HuH-7 (cell line): Measurements from ENCODE around the gene PUM1.

Experiments
- DNase-seq: peaks from one replicate; pipeline ENCODE4 v3.0.0; 2011; ENCODE audit warnings: low spot score

Gene PUM1

DNA sequence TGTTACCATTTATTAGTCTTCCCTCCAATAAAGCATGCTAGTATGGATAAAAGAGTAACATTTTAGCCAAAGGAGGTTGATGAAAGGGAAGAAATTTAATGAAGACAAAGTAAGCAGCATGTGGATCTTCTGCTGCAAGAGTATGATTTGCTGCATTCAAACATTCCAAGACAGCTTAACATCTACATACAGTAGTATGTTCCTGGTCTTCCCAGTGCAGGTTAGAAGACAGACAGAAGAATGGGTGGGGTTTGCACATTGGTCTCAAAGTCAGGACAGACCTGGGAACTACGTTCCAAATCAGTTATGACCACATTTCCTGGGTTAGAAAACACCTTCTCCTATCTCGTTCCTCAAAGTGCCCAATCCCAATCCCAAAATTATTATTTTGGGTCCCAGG, 43.3 kb downstream of the PUM1 start:
- DNase-seq, result no peak

DNA sequence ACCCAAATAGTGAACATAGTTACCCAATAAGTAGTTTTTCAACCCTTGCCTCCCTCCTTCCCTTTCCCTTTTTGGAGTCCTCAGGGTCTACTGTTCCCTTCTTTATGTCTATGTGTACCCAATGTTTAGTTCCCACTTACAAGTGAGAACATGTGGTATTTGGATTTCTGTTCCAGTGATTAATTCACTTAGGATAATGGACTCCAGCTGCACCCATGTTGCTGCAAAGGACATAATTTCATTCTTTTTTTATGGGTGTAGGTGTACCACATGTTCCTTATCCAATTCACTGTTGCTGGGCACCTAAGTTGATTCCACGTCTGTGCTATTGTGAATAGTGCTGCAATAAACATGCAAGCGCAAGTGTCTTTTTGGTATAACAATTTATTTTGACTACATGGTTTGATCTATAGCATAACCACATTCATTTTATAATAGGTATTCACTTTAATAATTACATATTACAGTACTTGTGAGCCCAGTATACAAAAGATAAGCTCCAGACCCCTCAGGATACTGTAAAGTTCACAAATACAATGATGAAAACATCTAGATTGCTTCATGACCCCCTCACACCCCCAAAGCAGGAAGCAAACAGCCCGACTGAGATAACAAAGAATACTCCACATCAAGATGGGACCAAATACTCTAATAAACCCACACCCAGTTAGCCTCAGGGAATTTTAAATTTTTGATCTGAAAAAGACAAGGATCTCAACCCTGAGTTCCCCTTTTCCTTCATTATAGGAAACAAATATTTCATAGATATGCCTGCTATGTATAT, 45.3 kb downstream of the PUM1 start:
- no peak for DNase-seq

DNA sequence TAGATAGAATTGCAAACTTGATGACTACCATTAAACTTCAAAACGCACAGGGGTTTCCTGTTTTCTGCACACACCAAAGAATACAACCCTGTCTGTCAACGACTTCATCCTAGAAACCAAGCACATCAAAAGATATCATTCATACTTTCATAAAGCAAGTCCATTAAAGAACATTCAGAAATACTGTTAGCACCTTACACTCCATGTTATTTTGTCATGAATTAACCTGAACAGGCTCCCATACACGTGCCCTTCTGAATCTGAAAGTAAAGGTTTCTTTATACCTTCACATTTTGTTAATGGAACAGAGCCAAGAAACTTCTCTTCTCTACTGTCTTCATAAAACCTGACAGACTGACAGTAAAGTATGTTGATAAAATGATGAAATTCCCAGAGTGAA, 46.1 kb downstream of the PUM1 start:
- DNase-seq, result no peak

DNA sequence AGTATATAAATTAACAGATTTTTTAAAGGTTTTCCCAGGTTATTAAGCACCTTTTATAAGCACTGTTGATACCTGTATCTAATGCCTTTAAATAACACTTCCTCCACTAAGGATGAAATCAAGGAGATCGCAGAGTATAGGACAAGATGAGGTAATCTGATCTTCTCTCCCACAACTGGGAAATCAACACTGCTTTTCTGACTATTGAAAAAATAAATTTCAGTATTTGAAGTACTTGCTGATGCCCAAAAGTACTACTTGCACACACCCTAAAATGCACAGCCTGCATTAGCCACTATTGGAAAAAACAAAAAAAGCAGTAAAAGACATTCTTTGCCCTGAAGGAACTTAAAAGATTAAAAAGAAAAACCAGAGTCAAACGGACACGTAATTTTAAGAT, 48.6 kb downstream of the PUM1 start:
- no peak for DNase-seq

DNA sequence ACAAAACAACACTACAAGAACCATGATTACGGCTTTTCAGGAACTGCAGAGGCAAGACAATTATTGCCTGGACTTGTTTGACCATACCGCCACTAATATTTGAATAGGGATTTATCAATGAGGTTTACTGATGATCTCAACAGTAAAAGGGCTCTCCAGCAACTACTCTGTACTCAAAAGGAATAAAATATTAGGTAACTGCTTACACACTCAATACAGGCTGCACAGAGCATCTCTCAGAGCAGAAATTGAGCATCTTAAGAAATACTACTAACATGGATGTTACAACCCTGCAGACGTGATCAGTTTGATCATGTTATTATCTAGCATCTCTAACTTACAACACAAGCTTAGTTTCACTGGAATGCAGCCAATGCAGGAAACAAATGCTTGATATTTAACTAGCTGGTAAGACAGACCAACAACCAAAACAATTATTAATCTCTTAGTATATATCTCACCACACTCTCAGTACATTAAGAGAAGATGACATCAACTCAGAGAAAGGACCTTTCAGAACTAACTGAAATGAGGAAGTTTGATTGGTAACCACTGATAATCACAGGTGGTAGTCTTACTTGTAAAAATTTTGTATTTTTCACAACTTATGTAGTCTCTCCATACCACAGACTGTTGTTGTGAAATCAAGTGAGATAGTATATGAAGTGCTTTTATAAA, 52.2 kb downstream of the PUM1 start:
- DNase-seq, result no peak

DNA sequence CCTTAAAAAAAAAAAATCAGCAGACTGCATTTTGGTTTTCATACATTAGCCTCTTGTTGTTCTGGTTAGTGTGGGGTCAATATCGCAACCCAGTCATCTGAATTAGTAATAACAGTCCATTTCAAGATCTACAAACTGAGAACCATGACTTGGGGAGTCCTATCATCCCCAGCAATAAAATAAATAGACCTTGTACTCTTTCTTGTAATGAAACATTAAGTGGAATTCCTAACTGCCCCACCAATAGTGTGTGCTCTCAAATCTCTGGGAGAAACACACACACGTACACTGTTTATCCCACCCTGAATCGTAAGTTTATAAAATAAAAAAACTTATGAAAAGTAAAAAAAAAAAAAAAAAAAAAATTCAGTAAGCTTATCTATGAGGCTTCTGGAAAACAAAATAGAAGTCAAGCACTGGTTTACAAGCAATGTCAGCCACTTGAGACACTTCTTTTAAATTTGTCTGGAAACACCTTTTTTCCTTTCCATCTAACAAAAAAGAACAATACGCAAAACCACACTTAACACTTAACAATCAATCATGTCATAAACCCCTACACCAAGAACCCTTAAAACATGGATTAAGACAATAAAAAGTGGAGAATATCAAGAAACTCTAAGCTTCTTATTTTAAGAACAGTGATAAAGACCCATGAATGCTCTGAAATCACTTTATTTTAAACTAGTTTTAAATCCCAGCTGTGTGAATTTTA, 53.1 kb downstream of the PUM1 start:
- DNase-seq, result no peak

DNA sequence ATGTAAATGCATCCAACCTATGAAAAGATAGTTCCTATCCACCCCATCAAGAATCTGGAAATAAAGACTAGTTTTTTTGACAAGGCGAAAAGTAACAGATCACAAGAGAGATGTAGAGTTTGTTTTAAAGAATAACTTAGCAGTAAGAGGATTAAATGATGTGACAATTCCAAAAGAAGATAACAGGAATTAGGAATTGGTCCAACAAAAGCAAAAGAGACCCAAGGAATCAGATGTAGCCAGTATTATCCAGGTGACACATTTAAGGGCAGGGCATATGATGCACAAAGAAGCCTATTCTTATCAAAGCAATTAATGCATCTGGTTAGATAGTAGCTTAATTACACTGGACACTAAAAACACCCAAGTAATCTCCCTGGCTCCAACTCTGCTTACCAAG, 53.8 kb downstream of the PUM1 start:
- DNase-seq, result no peak

DNA sequence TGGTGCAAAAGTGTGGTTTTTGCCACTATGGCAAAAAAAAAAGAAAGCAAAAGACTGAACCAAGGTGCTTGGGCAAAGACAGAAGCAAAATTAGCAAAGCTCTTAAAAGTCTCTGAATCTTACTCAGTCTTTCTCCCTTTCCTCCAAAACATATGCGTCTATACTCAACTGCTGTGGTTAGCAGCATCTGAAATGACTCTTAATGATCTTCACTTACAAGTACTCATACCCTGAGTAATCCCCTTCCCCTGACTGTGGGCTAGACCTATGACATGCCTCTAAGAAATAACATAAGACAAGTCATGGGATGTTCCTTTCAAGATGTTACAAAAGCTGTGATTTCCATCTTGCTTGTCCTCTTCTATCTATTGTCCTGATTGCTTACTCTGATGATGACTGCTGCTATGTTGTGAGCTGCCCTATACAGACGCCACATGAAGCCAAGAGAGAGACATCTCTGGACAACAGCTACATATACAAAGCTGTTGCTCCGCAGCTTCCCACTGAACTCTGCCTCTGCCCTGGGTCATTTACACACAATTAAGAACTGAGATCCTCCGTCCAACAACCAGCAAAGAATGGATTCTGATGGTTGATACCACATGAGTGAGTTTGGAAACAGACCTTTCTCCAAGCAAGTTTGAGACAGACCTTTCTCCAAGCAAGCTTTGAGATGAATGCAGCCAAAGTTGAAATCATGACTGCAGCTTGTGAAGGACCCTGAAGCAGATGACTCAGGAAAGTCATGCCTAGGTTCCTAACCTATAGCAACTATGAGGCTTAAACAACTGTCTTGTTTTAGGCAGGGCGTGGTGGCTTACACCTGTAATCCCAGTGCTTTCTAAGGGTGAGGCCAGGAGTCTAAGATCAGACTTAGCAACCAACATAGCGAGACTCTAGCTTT, 55.2 kb downstream of the PUM1 start:
- no peak for DNase-seq

DNA sequence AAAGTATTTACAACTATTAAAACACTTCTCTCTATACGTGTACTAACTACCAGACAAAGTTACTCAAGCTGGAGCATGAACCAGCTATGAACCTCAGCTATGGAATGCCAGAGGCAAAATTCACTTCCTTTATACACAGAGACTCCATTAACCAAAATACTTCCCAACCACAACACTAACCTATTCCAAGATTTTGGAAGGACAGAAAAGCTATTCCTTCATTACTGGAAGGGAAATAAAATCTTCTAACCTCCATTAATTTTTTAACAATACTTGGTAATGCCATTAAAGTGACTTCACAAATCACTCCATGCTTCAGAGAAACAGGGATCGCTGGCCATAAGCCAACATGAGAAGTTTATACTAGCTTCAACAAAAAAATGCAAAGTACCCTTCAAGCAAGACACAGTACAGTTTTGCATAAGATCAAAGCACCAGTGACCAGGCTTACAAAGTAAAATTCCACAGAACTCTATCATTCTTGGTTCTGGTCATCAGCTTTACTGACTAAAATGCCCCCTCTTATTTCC, 58.0 kb downstream of the PUM1 start:
- DNase-seq, result no peak

DNA sequence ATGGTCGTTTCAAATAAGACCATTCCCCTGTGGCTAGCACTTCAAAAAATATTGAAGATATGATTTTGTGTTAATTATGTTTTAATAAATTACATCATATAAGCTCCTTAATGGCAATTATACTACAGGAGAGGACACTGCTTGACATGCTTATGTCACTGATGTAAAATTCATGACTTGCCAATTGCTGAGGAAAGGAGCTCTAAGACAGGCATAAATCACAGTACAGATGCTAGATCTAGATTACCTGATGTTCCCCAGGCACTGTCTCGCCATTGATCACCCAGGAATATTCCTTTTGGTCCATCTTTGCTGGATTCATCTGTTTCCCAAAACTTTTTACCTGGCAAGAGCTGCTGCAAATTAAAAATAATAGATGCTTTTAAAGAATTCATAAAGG, 58.8 kb downstream of the PUM1 start:
- no peak for DNase-seq

DNA sequence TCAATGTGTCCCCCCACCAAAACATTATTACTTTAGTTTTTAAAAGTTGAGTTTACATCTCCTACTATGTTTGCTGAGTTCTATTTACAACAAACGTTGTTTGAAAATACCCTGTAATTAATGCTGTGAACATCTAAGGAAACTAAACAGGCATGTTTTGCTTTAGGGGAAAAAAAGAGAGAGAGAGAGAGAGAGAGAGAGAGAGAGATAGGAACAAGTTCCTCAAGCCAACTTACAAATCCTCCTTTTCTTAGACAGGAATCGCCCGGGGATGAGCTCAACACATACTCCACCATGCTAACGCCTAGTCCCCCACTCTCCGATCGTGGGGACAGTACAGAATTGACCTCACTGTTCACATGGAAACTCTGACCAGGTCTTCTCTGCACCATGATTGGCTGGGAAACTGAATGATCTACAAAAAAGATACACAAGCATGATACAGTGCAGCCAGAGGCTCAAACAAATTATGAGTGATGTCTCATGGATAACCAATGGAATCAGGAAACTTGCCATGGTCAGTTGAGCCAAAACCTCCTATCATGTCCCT, 59.8 kb downstream of the PUM1 start:
- no peak for DNase-seq

DNA sequence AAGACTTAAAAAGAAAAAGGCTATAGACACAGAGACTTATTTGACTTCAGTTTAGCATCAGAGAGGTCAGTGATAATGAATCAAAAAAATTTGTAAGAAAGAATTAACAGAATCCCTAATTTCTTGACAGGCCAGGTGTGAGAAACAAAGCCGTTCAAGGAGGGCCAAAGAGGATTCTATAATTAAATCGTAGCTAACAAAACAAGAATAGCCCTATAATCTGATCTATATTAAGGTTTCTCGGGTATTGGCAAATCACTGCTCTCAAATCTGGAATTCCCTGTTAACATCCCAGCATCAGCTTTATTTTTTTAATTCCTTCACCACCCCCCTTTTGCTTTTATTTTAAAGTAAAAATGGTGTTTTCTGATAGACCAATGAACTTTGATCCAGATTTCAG, 60.3 kb downstream of the PUM1 start:
- DNase-seq, result no peak

DNA sequence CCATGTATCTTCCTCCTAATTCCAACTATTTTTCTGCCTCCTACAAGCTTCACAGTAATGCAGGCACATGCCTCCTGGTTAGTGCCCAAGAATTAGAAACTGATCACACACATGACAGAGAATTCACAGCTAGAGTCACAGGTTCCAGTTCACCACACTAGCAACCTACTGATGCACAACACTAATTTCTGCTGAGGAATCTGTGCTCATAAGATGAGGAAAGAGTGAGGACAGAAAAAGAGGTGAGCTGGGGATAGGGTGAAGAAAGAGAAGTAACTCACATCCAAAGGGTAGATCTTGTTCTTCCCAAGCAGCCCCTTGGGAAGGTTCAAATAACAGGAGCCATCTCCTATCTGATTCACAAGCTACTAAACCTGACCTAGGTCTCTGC, 61.3 kb downstream of the PUM1 start:
- DNase-seq, result no peak

DNA sequence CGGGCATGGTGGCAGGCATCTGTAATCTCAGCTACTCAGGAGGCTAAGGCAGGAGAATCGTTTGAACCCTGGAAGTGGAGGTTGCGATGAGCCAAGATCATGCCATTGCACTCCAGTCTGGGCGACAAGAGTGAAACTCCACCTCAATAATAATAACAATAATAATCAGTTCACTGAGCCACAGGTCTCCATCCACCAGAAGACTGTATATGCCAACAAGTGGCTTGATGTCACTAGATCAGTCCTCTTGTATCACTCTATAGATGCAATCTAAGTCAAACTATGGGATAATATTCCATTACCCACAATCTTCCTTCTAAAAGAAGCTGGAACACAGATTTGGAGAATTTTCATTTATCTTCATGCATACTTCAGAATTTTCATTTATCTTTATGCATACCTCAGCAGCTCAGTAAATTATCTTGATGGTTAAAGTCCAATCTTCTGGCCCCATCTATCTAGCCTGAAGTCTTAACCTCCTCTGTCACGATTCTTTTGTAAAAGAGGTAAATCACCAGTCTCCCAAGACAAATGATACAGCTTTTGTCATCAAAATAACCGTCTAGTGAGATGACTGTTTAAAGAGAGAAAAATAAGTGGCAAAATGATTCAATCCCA, 61.8 kb downstream of the PUM1 start:
- DNase-seq, result no peak

DNA sequence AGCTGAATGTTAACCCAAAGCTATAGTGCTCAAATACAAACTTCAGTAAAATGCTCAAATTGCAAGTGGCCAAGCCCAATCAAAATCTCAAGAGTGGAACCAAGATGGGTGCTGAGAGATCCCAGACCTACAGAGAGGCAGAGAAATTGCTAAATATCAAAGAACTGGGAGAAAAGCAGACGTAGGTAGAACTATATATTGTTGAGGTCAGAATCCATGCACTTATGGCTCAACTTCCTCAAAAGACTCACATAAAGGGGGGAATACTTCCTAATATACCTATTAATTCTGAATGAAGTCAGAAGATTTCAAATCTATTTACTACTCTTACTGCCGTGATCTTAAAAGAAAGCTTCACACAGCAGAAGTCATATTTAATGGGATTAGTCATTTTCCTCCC, 65.2 kb downstream of the PUM1 start:
- no peak for DNase-seq

DNA sequence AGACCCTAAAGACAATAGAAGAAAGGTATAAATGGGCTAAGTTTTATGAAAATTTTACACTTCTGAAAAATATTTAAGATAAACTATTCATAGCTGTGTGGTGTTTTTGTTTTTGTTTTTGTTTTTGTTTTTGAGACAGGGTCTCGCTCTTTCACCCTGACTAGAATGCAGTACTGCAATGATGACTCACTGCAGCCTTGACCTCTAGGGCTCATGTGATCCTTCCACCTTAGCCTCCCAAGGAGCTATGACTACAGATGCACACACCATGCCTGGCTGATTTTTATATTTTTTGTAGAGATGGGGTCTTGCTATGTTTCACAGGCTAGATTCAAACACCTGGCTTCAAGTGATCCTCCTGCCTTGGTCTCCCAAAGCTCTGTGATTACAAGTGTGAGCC, 66.6 kb downstream of the PUM1 start:
- DNase-seq, result no peak

DNA sequence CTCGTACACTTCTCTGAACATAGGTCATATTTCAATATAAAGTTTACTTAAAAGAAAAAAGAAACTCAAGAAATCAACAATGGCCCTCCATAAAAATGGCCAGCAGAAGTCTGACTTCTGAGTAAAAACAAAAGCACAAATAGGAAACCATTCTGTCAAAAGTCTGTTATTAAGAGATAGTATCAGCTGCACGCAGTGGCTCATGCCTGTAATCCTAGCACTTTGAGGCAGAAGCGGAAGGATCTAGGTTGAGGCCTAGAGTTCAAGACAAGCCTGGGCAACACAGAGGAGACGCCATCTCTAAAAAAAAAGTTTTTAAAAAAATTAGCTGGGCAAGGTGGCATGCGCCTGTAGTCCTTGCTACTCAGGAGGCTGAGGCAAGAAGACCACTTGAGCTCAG, 67.3 kb downstream of the PUM1 start:
- no peak for DNase-seq

DNA sequence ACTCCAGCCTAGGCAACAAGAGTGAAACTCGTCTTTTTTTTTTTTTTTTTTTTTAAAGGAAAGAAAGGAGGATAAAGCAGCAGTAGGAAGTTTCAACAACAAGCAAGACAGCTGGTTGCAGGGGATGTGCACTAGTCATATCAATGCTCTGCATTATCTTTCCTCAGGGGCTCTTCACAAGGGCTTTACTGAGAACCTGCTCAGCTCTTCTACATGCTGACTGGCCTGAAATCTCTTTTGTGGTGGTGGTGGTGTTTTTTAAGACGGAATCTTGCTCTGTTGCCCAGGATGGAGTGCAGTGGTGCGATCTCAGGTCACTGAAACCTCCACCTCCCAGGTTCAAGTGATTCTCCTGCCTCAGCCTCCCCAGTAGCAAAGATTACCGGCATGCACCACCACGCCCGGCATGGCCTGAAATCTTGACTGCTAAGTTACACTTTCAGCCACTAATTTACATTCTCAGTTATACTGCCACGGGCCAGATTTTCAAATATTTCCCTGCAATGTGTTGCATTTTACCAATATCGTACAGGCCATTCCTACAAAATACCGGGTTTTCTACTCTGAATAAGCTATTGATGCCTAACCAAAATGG, 68.0 kb downstream of the PUM1 start:
- DNase-seq, result no peak

DNA sequence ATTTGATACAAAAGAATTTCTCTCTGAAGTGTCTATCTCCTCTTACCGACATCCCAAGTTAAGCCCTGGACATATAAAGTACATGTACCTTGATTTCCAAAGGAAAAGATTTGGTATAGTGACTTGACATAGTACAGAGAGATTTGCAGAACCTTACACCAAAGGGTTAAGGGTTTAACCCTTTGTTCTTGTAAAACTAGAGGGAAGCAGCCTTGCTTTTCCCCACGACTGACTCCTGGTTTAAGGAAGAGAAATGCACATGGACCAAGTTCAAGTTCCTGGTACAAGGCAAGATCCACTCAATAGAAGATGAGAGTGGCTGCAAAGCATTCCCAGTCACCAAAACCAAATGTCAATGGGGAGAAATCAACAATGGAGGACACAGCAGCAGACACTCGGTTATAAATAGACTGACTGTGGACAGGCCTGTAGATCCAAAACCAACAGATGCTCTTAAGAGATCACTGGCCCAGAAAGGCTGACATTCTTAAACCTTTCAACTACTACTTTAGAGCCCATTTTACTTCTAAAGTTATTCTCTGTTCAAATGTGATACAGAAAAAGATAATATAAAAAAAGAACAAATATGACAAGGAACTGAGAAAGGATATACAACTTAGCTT, 69.4 kb downstream of the PUM1 start:
- no peak for DNase-seq

DNA sequence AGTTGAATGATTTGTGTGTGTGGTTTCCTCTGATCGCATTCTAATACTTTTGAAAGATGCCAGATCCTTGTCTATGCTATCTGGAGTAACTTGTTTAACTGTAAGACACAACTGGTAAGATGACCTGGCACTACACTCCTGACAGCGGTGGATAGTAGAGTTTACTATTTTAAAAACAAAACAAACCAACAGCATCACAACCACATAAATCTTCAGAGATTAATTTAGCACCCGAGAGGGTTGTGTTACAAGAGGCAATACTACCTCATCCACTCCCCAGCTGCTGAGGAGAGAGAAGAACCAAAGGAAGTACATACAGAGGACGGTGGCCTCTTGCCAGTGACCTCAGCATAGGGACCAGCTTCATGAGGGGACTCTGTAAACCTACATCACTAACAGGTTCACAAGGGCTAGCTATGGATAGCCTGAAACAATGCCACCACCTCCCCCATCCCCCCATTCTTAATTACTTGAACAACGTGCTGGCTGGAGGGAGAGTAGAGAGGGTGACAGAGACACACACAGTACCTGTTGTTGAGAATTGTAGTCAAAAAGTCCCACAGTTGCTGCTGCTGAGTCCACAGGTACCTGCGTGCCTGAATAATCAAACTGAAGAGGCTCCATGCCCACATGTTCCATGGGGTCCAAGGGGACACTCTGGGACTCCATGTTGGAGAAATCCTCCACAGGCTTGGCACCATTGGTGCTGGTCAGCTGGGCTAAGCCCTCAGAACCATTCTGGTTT, 73.5 kb downstream of the PUM1 start:
- DNase-seq, result no peak
